Muscle of leg (tissue), 11 donors: ENCODE data around the gene SLC2A9. TPM values are rescaled to one million over a fixed set of nuclear protein-coding genes. Genes with fewer than 3 reads are reported as not detected.

Experiments
- DNase-seq: peaks from one replicate; pipeline ENCODE4 v3.0.0; 2013
- H3K27ac ChIP-seq: one replicate; pipeline ENCODE4 v1.5.1; 2013; ENCODE audit warnings: mild to moderate bottlenecking, low read length, control low read depth
- H3K27me3 ChIP-seq: one replicate; pipeline ENCODE4 v1.6.1; 2013; ENCODE audit warnings: low read length; ENCODE audit not compliant: control insufficient read depth, insufficient read depth
- H3K36me3 ChIP-seq: one replicate; pipeline ENCODE4 v1.6.1; 2013; ENCODE audit warnings: low read length; ENCODE audit not compliant: control insufficient read depth, insufficient read depth
- H3K4me1 ChIP-seq: one replicate; pipeline ENCODE4 v1.6.1; 2013; ENCODE audit warnings: low read length; ENCODE audit not compliant: control insufficient read depth, insufficient read depth
- H3K4me3 ChIP-seq: one replicate; pipeline ENCODE4 v1.5.1; 2013; ENCODE audit warnings: low read length, control low read depth
- H3K9me3 ChIP-seq: replicated peaks from 2 replicates; pipeline ENCODE4 v1.6.1; 2013; ENCODE audit warnings: low read depth, low read length; ENCODE audit not compliant: control insufficient read depth
- WGBS: methylation state at CpG from one replicate; pipeline ENCODE4 v1.1.5; 2013; ENCODE audit warnings: missing lambda C conversion rate; ENCODE audit not compliant: insufficient coverage; 5-methylcytosine and 5-hydroxymethylcytosine counted together
- polyA plus RNA-seq, 8 donors: library from polyadenylated mRNA; unstranded; fragments of 120-200 nt; gene quantifications; one replicate each; pipeline versions ENCODE4 v1.2.1 to v1.2.3, GENCODE V29; 2013; ENCODE audit warnings: inconsistent platforms in 1 of 8, low replicate concordance in 1 of 8; ENCODE audit not compliant: insufficient read length in 8 of 8, insufficient read depth in 1 of 8
- total RNA-seq: library from RNA; stranded (reverse); fragments of 120-200 nt; gene quantifications from one replicate; pipeline ENCODE4 v1.2.4, GENCODE V29; 2013

SLC2A9 gene
- total and polyA plus RNA-seq, 9 donors = 2.4 to 5.0 (median 3.2) TPM

GRCh38 chr4:9964879-9965278 lies 56.4 kb downstream of the SLC2A9 start:
- Histone ChIP-seq H3K36me3 (no peaks in the 10 kb centered on the region), H3K27ac (no peak overlapping the region), H3K9me3 (no peaks in the 10 kb centered on the region), H3K27me3 (no peaks in the 10 kb centered on the region), H3K4me3 (no peak overlapping the region), H3K4me1 (no peaks in the 10 kb centered on the region)
- no peak for DNase-seq
- WGBS = 100% methylated on average over 2 of the region's 7 CpGs

DNA sequence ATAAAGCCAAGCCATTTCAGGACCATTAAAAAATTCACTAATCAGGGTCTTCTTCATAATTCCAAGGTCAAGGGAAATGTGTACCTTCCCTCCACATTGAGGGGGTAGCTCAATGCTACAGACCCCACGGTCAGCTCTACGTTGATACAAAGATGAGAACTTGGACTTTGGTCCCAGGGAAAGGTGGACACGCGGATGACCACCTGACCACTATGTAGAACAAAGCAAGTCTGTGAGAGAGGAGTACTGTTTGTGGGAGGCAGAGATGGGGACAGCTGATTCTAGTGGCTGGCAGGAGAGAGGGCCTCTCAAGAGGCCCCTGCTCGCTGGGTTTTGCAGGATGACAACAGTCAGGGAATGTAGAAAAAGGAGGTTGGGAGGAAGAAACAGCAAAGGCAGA lies 58.0 kb downstream of the SLC2A9 start:
- H3K9me3 ChIP-seq = no peaks in the 10 kb centered on the region
- no peak for DNase-seq
- H3K27ac ChIP-seq = no peak overlapping the region
- no peaks in the 10 kb centered on the region for H3K4me1 ChIP-seq
- H3K27me3 ChIP-seq = no peaks in the 10 kb centered on the region
- H3K36me3 ChIP-seq = no peaks in the 10 kb centered on the region
- no peak overlapping the region for H3K4me3 ChIP-seq
- 94% methylated on average over 3 of the region's 5 CpGs for WGBS

DNA sequence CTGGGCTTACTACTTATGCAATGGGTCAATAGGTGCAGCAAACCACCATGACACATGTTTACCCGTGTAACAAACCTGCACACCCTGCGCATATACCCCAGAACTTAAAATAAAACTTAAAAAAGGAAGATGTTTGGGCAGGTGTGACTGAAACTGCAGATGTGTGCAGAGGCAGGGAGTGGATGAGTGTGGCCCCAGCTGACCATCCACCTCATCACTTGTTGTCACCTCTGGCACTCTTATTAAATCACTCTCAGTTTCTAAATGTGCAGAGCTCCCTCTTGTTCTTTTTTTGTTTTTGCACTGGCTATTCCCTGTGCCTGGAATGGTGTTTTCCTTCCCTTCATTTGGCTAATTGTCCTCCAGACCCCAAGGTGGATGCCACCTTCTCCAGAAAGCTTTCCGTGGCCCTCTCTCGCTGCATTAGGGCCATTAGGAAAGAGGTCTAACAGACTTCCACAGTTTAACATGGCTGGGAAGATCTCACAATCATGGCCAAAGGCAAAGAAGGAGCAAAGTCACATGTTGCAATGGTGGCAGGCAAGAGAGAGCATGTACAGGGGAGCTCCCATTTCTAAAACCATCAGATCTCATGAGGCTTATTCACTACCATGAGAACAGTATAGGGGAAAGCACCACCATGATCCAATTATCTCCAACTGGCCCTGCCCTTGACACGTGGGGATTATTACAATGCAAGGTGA lies 58.5 kb downstream of the SLC2A9 start:
- Histone ChIP-seq H3K4me3 (no peak overlapping the region), H3K27me3 (no peaks in the 10 kb centered on the region), H3K4me1 (no peaks in the 10 kb centered on the region), H3K9me3 (no peaks in the 10 kb centered on the region), H3K27ac (no peak overlapping the region), H3K36me3 (no peaks in the 10 kb centered on the region)
- WGBS = 100% methylated on average over 2 of the region's 5 CpGs
- DNase-seq = no peak

GRCh38 chr4:9954468-9954867 lies 66.8 kb downstream of the SLC2A9 start:
- Histone ChIP-seq H3K9me3 (no peaks in the 10 kb centered on the region), H3K4me3 (no peak overlapping the region), H3K4me1 (no peaks in the 10 kb centered on the region), H3K27ac (no peak overlapping the region), H3K36me3 (no peaks in the 10 kb centered on the region), H3K27me3 (no peaks in the 10 kb centered on the region)
- DNase-seq = no peak
- WGBS = no CpG with 5 or more reads among the region's 3 CpGs

DNA sequence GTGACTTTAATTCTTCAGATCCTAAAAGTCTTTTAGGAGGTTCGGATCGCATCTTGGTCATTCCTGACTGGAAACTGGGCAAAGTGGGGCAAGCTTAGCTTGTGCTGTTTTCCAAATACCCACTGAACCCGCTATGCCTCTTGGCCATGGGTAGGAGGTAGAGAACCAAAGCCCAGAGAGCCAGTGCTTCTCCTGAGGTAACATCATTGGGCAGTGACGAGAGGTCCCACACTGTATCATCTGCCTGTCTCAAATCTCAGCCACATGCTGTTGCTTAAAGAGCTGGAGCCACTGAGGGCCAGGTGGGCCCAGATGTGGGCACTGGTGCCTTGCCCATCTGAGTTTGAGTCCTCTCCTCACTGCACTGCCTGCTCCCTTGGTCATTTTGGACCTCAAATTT lies 68.2 kb downstream of the SLC2A9 start:
- WGBS = 95% methylated on average over 3 of the region's 4 CpGs
- no peak overlapping the region for H3K27ac ChIP-seq
- no peaks in the 10 kb centered on the region for H3K27me3 ChIP-seq
- DNase-seq = no peak
- no peaks in the 10 kb centered on the region for H3K4me1 ChIP-seq
- no peaks in the 10 kb centered on the region for H3K36me3 ChIP-seq
- no peaks in the 10 kb centered on the region for H3K9me3 ChIP-seq
- no peak overlapping the region for H3K4me3 ChIP-seq

- WGBS = 80% methylated on average over 1 of the region's 8 CpGs
- H3K4me3 ChIP-seq = no peak overlapping the region
- no peak for DNase-seq
- no peaks in the 10 kb centered on the region for H3K27me3 ChIP-seq
- H3K9me3 ChIP-seq = no peaks in the 10 kb centered on the region
- no peak overlapping the region for H3K27ac ChIP-seq
- no peaks in the 10 kb centered on the region for H3K36me3 ChIP-seq
- H3K4me1 ChIP-seq = peaks cover 4% of the 10 kb centered on the region
These were observed 68.8 kb downstream of the SLC2A9 start for GRCh38 chr4:9952415-9952950.

GRCh38 chr4:9949573-9949972 lies 71.7 kb downstream of the SLC2A9 start:
- Histone ChIP-seq H3K27ac (no peak overlapping the region), H3K9me3 (no peaks in the 10 kb centered on the region), H3K27me3 (no peaks in the 10 kb centered on the region), H3K4me1 (peaks cover 4% of the 10 kb centered on the region), H3K4me3 (no peak overlapping the region), H3K36me3 (no peaks in the 10 kb centered on the region)
- no CpG with 5 or more reads among the region's 2 CpGs for WGBS
- DNase-seq = no peak

- Histone ChIP-seq H3K9me3 (no peaks in the 10 kb centered on the region), H3K27ac (no peak overlapping the region), H3K36me3 (no peaks in the 10 kb centered on the region), H3K4me3 (no peak overlapping the region), H3K4me1 (peaks cover 4% of the 10 kb centered on the region), H3K27me3 (no peaks in the 10 kb centered on the region)
- WGBS = 75% methylated on average over 6 of the region's 10 CpGs
- DNase-seq = no peak
These were observed 73.9 kb downstream of the SLC2A9 start for GRCh38 chr4:9947168-9948062.

DNA sequence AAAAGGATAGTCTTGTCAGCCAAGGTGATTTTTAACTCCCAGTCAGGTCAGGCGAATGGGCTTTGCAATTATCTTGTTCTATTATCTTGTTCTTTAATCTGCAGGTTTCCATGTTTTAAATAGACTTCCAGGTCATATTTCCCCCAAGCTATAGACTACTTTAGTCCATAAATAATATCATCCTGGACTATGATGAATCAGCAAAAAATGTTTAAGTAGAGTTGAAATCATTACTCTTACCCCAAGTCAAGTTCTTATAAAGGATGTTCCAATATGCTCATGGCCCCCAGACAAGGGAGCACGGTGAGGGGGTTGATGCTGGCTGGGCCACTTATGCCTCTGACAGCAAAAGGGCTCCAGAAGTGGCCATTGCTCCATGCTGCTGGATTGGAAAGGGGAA lies 75.1 kb downstream of the SLC2A9 start:
- no peaks in the 10 kb centered on the region for H3K9me3 ChIP-seq
- H3K27ac ChIP-seq = no peak overlapping the region
- no peaks in the 10 kb centered on the region for H3K36me3 ChIP-seq
- no peak for DNase-seq
- no peaks in the 10 kb centered on the region for H3K27me3 ChIP-seq
- peaks cover 4% of the 10 kb centered on the region for H3K4me1 ChIP-seq
- no CpG with 5 or more reads among the region's 2 CpGs for WGBS
- H3K4me3 ChIP-seq = no peak overlapping the region
